Islet precursor cell (in vitro differentiated cells): ENCODE data around the gene NEU4.
"Not testable (repeated sequence)": the region's sequence is repeated elsewhere in the genome, so short reads cannot be mapped to it uniquely, and the experiment has no call there.

Experiments
- DNase-seq: peaks from one replicate; pipeline ENCODE4 v3.0.0-alpha.2; 2018

The NEU4 gene

DNA sequence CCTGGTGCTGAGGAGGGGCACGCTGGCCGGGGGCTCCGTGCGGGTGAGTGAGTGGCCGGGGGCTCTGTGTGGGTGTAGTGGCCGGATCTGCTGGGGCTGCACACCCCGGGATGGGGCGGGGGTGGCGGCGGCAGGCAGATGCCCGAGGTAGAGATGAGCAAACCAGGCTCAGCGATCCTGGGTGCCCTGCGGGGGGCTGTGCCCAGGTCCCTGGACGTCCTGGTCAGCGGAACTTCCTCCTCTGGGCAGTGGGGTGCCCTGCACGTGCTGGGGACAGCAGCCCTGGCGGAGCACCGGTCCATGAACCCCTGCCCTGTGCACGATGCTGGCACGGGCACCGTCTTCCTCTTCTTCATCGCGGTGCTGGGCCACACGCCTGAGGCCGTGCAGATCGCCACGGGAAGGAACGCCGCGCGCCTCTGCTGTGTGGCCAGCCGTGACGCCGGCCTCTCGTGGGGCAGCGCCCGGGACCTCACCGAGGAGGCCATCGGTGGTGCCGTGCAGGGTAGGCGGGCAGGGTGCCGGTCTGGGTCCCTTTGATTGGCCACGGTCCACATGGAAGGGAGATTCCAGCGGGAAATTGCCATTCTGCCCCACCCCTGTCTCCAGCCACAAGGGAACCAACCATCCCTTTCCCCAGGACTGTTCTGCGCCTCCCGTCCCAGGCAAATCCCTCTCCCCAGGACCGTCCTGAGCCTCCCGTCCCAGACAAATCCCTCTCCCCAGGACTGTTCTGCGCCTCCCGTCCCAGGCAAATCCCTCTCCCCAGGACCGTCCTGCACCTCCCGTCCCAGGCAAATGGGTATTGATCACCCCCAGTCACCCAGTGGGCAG, 5.9 kb downstream of the NEU4 start:
- no peak for DNase-seq

DNA sequence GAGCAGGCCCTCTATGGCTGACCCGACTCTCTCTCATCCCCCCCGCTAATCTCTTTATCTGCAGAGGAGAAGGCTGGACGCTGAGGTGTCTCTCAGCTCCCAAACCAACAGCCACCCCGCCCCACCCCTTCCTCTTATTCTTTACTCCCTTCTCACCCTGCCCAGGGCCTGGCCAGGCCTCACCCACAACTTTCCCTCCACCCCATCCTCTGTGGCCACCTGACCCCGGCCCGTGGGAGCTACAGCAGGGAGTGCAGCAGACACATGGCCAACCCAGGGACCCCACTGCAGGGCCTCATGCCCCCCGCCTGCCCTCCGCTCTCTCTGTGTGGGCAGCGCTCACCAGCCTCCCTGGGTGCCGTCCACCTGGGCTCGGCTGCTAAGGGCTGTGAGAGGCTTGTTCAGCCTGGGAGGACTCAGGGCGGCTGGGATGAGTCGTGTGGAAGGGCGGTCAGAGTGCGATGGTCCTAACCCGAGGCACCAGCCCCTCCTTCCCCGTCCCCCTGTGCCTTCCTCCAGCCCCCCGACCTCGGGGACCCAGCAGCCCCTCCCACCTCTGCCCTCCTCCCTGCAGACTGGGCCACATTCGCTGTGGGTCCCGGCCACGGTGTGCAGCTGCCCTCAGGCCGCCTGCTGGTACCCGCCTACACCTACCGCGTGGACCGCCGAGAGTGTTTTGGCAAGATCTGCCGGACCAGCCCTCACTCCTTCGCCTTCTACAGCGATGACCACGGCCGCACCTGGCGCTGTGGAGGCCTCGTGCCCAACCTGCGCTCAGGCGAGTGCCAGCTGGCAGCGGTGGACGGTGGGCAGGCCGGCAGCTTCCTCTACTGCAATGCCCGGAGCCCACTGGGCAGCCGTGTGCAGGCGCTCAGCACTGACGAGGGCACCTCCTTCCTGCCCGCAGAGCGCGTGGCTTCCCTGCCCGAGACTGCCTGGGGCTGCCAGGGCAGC, 6.8 kb downstream of the NEU4 start:
- DNase-seq, result no peak

DNA sequence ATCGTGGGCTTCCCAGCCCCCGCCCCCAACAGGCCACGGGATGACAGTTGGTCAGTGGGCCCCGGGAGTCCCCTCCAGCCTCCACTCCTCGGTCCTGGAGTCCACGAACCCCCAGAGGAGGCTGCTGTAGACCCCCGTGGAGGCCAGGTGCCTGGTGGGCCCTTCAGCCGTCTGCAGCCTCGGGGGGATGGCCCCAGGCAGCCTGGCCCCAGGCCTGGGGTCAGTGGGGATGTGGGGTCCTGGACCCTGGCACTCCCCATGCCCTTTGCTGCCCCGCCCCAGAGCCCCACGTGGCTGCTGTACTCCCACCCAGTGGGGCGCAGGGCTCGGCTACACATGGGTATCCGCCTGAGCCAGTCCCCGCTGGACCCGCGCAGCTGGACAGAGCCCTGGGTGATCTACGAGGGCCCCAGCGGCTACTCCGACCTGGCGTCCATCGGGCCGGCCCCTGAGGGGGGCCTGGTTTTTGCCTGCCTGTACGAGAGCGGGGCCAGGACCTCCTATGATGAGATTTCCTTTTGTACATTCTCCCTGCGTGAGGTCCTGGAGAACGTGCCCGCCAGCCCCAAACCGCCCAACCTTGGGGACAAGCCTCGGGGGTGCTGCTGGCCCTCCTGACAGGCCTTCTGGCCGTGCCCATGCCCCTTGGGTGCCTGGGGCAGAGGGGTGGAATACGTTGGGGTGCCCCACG, 7.6 kb downstream of the NEU4 start:
- DNase-seq, result peak; percentile 56

DNA sequence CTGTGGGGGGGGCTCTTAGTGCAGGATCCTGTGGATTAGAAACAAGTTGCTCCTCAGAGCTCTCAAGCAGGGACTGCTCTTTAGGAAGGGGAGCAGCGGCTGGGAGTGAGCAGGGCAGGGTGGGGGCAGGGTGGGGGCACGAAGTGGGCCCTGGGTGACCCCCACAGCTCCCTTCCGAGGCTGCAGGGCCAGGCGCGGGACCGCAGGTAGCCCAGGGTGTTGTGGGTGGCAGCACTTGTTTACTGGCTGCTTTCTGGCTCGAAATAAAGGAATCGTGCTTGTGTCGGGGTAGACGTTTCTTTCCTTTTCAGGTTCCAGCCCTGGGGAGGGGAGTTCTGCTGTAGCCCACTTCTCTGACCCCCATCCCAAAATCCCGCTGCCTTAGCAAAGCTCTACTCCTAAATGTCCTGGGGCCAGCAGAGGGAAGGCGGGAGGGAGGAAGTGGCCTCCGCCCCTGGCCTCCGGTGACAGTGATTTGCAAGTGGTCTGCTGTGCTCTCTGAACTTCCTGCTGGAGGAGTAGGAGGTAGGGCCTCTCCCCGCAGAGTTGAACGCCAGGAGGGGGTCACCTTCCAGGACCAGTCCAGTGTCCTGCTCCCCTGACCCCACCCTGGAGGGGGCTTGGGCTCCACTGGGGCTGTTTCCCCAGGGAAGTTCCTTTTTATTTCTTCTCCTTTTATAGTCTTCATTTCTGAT, 8.3 kb downstream of the NEU4 start:
- no peak for DNase-seq

DNA sequence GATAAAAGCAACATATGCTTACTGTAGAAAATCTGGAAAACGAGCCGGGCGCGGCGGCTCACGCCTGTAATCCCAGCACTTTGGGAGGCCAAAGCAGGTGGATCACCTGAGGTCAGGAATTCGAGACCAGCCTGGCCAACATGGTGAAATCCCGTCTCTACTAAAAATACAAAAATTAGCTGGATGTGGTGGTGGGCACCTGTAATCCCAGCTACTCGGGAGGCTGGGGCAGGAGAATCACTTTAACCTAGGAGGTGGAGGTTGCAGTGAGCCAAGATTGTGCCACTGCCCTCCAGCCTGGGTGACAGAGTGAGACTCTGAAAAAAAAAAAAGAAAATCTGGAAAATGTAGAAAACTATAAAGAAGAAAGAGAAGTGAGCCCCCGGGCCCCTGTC, 8.8 kb downstream of the NEU4 start:
- not testable (repeated sequence) for DNase-seq

DNA sequence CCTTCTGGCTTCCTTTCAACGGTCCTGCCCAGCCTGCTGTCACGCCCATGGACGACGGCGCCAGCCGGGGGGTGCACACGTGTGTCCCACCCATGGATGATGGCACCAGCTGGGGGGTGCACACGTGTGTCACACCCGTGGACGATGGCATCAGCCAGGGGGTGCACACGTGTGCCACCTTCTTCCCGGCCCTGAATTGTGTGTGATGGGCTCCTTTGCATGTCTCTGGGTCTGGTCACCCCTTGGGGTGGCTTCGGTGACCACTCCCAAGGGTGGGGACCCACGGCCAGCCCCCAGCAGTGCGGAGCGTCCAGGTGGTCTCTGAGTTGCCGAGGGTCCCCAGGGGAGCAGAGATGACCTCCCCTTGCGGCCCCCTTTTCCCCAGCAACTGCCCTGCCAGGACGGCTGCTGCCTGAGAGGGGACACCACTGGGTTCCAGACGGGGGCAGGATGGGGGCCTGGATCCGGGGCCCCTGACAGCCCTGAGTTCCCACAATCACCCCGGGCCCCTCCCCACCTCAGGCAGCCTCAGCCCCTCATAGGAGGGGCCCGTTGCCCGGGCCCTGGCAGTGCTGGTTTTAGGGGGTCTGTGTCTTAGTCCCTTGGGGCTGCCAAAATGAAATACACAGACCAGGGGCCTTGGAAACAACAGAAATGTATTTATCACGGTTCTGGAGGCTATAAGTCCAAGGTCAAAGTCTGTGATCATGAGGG, 9.4 kb downstream of the NEU4 start:
- DNase-seq, result peak; percentile 7

DNA sequence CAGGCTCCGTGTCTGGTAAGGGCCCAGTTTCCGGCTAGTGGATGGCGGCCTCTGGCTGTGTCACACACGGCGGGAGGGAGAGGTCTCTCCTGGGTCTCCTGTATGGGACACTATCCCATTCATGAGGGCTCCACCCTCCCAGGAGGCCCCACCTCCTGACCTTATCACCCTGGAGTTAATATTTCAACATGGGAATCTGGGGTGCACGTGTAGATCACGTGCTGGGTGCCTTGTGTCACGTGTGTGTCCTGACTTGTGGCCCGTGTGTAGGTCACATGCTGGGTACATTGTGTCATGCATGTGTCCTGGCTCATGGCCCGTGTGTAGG, 9.9 kb downstream of the NEU4 start:
- peak; percentile 12 for DNase-seq

DNA sequence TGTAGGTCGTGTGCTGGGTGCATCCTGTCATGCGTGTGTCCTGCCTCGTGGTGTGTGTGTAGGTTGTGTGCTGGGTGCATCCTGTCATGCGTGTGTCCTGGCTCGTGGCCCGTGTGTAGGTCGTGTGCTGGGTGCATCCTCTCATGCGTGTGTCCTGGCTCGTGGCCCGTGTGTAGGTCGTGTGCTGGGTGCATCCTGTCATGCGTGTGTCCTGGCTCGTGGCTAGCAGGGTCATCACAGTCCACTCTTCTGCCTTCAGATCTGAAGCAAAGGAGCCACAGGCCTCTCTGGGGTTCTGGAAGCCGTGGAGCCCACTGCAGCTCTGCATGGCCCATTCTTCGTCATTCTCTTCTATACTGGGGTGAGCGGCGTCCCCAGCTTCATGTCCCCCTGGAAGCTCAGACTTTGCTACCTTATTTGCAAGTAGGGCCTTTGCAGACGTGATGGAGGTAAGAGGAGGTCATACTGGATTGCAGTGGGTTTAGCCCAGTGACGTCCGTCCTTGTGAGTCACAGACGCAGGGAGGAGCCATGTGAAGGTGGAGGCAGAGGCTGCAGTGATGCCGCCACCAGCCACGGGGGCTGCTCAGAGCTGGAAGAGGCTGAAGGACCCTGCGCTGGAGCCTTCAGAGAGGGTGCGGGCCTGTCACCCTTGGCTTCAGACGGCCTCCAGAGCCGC, 11.1 kb downstream of the NEU4 start:
- DNase-seq, result not testable (repeated sequence)

DNA sequence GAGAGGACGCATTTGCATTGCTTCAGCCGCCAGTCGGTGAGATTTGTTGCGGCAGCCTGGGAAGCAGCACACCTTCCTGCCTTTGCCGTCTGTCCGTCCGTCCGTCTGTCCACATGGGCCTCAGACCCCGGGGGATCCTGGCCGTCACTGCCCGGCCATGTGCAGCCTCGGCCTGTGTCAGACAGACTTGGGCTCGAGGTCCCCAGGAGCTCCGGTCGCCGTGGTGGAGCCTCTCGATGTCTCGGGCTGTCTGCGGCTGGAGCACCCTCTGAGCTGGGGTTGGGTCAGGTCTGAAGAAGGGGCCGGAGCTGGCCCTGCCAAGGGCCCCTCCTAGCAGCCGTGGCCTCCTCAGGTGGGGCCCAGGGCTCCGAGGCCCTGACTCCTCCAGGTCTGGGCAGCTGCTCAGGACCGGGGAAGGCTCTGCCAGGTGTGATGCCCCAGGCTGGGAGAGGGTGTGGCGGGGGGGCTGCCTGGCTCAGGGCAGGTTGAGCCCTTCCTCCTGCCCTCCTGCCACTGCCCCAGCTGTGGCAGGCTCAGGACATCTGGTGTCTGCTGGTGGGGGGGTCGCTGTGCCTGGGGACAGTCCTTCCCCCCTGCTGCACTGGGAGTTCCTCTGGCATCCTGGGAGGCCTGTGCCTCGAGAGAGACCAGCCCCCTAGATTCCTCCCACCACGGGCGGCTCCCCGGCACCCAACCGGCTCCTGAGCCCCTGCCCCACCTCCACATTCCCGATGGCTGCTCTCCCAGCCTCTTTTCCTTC, 11.8 kb downstream of the NEU4 start:
- peak; percentile 48 for DNase-seq

DNA sequence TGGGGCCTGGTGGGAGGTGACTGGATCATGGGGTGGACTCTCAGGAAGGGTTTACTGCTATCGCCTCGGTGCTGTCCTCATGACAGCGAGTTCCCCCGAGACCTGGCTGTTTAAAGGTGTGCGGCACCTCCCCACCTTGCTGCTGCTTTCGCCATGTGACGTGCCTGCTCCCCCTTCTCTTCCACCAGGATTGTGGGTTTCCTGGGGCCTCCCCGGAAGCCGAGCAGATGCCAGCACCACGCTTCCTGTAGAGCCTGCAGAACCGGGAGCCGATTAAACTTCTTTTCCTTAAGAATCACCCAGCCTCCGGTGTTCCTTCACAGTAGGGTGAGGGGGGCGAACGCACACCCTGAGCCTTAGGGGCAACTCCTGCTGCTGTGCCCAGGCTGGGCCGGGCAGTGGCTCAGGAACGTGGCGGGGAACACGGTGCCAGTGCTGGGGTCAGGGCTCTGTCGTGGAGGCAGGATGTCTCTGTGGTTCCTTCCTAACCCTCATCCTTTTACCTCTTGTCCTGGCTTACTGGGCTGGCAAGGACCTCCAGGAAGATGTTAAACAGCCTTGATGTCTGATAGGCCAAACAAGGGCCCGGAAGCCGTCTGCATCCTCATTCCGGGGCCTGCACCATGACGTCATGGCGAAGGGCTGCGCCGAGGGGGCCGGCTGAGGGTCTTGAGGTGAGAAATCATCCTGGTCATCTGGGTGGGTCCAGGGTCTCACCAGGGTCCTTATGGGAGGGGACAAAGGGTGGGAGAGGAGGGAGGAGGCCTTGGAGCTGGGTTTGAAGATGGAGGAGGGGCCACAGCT, 12.7 kb downstream of the NEU4 start:
- peak; percentile 38 for DNase-seq

DNA sequence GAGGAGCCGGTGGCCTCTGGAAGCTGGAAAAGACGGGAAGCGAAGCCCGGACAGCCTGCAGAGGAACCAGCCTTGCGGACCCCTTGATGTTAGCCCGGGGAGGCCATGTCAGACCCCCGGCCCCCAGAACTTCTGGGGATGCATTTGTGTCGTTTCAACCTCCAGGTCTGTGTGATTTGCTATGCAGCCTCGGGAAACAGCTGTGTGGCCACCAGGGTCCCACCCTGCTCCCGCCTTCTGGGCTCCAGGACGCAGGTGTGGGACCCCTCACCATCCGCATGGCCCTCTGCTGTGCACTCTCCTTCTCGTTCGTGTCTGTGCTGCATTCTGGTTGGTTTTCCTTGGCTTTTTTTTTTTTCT, 13.3 kb downstream of the NEU4 start:
- DNase-seq, result peak; percentile 38

DNA sequence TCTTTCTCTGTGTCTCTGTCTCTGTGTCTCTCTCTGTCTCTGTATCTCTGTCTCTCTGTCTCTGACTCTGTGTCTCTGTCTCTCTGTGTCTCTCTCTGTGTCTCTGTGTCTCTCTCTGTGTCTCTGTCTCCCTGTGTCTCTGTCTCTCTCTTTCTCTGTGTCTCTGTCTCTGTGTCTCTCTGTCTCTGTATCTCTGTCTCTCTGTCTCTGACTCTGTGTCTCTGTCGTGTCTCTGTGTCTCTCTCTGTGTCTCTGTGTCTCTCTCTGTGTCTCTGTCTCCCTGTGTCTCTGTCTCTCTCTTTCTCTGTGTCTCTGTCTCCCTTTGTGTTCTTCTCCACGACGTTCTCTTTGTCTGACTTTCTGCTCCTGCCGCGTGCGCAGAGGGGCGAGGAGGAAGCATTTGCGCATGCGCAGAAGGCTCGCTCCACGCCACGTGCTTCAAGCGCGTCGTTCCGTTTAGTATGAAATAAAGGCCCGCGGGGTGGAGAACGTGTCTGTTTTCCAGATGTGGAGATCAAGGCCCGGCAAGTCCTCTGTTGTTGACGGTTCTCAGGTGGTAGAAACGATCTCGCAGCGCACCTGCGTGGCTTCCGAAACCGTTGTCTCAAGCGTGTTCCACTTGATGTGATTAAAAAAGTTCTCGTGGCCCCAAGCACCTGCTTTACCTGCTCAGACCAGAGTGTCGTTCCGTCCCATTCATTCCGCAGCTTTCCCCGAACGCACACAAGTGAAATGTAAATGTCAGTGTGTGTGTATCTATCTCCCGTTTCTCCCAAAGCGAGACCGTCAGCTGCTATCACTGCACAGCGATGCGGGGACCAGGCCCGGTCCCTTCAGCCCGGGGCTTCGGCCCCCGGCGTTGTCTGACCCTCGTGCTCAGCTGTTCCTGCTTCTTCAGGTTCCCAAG, 14.8 kb downstream of the NEU4 start:
- DNase-seq, result peak; percentile 37

DNA sequence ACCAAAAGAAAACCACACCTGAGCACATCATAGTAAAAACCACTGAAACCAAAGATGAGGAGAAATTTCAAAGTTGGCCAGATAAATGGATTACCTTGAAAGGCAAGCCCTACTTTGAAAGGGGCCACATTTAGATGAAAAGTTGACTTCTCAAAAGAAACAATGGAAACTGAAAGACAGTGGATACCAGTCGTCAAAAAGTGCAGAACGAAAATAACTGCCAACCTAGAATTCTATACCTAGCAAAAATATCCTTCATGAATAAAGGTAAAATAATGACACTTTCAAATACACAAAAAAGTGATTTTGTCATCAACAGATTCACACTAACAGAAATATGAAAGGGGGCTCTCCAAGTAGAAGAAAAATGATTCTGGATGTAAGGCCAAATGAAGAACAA, 18.4 kb downstream of the NEU4 start:
- DNase-seq, result no peak

DNA sequence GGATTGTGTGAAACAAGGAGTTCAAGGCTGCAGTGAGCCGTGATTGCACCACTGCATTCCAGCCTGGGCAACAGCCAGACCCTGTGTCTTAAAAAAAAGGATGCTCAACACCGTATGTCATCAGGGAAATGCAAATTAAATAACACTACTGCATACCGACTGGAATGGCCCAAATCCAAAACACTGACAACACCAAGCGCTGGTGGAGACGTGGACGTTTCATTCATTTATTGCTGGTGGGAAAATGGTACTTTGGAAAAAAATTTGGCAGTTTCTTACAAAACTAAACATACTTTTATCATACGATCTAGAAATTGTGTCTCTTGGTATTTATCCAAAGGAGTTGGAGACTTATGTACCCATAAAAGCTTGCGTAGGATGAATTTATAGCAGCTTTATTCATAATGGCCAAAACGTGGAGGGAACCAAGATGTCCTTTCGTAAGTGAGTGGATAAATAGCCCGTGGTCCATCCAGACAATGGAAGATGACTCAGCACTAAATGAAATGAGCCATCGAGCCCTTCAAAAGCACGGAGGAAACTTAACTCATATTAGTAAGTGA, 24.2 kb downstream of the NEU4 start:
- DNase-seq, result peak; percentile 30

DNA sequence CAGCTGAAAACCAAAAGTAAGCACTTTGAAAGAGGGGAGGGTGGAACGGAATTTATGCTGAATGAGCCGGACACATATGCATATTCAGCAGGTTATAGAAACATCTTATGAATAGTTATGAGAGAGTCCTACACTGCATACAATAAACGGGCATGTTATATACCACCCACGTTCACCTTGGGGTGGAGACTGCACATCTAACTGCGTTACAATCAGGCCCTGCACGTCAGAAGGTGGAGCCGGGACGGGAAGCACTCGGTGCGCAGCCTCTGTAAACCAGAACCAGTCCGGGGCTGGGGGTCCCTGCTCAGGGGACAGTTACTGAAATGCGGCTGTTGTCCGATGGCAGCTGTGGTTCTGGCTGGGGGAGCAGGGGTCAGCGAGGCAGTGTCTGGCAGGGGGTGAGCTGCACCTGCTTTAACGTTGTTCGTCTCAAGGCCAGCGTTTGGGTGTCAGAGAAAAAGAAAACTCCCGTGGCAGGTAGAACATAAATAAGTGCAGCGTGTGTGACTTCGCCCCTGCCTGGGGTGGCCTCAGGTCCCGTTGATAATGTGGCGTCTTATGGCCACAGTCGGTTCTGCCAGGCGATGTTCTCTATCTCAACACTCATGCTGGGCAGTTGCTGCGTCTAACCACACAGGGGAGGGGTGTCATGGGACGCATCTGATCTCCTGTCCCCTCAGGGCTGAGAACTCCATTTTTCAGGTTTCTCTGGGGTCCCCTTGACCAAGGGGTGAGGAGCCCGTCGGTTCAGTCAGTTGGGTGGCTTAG, 24.9 kb downstream of the NEU4 start:
- DNase-seq, result peak; percentile 22

DNA sequence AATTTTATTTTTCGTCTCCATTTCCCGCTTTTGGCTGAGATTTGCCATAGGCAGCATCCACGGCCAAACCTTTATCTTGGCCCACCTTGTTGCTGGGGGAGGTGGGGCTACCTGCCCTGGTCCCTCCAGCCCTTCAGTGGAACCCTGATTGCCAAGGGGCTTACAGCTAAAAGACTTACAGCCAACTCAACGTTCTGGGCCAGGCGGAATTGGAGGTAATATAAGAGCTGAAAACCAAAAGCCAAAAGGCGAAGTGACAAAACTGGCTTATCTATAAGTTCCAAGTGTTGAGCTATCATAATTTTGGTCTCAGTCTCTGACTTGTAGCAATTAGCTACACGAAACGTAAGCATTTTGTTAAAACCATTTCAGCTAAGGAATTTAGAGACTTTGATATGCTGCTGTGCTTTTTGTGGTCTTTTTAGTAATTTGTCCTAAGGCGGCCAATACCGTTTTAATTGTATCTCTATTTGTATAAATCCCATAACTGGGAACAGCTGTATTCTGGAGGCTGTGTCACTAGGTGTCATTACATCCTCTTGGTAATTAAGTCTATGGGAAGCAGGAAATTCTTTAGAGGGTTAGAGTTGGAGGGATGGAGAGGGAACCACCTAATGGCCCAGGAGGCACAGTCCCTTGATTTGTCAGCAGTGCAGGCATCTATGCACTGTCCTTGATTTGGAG, 25.7 kb downstream of the NEU4 start:
- DNase-seq, result peak; percentile 24

DNA sequence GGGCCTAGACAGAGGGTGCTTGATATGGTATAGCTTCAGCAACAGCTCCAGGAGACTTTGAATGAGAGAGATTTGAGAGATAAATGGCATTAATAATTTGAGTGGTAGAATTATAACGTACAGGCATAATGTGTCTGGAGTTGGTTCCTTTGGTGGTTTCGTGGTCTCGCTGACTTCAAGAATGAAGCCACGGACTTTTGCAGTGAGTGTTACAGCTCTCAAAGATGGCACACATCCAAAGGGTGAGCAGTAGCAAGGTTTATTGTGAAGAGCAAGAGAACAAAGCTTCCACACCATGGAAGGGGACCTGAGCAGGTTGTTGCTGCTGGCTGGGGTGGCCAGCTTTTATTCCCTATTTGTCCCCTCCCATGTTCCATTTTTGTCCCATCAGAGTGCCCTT, 26.6 kb downstream of the NEU4 start:
- peak; percentile 7 for DNase-seq
